SH-SY5Y (cell line): Measurements from ENCODE around the gene MALAT1.

ENCODE experiments used
- GATA2 ChIP-seq: IDR thresholded peaks from 2 replicates; pipeline ENCODE4 v1.6.1; 2011; ENCODE audit warnings: mild to moderate bottlenecking, low read depth, low read length
- GATA3 ChIP-seq: IDR thresholded peaks from 2 replicates; pipeline ENCODE4 v1.6.1; 2011; ENCODE audit warnings: low read depth, mild to moderate bottlenecking, low read length, moderate library complexity

MALAT1 gene

DNA sequence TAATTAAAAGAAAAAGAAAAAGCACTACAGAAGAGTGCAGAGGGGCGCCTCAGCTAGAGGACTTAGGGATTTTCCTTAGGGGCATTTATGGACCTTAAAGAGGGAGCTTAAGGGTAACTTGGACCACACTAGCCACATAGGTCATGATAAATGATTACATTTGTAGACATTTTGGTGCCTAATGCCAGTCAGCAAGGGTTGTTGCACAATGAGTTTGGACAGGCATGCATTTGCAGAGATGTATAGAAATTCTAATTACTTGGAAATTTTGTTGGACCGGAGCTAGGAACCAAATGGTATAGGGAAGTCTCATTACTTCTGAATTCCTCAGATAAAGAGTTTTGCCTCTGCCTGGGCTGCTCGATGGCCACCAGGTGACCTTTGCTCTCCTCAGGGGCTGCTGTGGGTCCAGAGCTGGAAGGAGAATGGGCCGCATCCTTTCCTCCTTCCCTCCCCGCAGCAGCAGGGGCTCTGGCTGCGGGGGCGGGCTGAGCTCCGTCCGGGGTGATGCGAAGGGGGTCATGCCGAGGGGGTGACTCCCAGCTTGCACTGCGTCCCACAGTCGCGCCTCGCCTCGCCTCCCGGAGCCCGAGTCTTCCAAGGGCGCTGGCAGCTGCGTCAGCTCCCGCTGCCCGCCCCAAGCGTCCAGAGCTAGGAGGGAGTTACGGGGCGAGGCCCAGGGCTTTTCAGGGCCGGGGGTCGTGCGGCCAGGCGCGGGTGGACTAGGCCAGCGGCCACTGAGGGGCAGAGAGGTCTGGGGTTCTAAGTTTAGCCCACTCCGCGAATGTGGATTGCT lies 20.3 kb upstream of the MALAT1 start:
- TF ChIP-seq GATA3 (no peak), GATA2 (no peak)

DNA sequence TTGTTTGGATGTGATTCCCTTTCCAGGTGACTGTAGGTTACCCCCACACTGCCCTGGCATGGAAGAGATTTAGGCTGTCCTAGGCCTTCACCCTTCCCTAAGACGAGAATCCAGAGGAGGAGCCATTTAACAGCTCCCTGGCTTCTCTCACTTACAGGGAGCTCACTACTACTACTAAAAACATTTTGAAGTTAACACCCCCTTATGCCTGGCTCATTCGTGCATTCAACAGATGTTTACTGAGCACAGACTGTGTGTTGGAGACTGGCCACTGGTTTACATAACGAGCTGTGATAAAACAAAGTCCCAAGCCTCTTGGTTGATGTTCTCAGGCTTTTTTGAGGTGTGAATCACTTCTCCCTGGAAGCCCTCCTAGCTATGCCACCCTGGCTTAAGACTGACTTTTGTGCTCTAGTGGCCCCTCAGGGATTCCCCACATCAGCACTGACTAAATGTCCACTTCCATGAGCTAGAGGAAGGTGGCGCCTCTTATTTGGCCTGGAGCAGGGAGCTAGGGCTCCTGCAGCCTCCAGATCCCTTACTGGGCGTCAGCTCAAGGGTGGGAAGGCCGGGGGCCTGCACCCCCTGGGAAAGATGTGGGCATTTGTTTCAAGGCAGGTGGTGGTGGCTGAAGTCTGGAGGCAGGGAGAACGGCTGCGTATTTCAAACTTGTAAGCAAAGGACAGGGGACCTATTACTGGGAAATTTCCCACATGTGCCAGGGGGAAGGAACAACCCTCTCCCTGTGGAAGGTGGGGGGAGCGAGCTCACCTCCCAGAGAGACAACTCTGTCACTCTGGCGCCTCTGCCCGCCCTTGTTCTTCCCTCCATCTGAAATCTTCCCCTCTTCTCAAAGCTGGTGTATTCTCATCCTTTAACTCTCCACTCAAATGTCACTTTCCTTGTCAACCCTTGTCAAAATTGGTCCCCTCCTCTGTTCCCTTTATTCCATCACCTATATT lies 19.4 kb upstream of the MALAT1 start:
- no peak for TF ChIP-seq GATA3
- TF ChIP-seq GATA2 = no peak

DNA sequence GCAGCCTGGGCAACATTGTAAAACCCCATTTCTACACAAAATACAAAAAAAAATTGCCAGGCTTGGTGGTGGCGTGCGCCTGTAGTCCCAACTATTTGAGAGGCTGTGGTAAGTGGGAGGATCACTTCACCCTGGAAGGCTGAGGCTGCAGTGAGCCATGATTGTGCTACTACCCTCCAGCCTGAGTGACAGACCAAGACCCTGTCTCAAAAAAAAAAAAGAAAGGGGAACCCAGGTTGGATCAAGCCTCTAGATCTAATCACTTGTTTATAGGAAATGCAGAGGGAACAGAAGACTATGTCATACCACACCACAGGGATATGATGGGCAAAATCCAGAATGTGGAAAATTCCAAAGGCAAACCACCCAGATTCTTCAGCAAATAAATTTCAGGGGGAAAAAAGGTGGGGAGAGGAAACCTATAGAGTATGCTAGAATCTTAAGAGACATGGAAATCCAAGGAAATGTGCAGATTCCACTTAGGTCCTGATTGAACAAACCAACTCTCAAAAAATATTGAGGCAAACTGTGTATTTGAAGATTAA lies 16.5 kb upstream of the MALAT1 start:
- TF ChIP-seq GATA2 (no peak), GATA3 (no peak)

DNA sequence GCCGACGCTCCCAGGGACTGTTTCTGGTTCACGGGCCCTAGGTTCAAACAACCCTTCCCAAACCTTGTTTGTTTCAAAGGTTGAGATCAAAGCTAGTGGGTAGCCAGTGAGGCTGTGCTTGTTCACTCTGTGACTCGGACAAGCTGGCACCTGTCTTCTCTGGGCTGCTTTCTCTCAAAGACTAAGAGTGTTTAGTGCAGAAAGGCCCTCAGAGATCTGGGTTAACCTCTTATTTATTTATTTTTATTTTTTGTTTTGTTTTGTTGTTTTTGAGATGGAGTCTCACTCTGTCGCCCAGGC lies 13.0 kb upstream of the MALAT1 start:
- TF ChIP-seq GATA3 = no peak
- TF ChIP-seq GATA2 = no peak

DNA sequence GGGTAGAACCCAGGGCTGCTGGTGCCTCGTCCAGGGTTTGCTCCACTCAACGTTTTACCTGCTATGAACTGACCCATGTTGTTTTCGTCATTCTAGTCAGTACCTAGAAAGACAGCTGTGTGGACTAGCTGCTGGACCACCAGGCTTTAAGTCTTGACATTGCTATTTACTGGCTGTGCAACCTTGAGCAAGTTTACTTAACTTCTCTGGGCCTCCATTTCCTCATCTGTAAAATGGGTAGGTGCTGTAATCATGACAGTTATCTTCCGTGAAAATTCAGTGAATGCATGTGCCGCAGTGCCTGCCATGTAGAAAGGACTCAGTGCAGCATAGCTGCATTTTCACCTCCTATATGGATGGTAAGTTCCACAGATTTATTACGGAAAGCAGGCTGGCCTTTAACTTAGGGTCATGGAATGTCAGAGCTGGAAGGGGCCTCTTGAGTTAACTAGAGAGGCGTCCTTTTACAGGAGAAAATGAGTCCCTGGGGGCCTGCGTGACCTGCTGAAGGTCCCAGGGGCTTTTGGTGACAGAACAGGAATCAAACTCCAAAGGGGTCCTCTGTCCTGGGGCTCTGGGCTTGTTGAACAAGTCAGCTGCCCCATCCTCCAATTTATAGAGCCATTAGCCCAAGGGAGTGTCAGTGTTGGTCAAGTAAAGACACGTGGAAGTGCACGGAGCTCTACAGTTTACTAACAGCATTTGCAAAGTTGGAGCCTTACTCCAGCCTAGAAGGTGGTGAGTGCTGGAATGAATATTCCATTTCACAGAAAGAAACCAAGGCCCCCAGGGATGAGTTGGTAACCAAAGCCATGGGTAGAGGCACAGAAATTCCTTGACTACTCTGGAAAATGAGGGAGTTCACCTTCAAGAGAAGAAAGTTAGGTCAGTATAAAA lies 12.0 kb upstream of the MALAT1 start:
- TF ChIP-seq GATA2 = no peak
- TF ChIP-seq GATA3 = no peak

DNA sequence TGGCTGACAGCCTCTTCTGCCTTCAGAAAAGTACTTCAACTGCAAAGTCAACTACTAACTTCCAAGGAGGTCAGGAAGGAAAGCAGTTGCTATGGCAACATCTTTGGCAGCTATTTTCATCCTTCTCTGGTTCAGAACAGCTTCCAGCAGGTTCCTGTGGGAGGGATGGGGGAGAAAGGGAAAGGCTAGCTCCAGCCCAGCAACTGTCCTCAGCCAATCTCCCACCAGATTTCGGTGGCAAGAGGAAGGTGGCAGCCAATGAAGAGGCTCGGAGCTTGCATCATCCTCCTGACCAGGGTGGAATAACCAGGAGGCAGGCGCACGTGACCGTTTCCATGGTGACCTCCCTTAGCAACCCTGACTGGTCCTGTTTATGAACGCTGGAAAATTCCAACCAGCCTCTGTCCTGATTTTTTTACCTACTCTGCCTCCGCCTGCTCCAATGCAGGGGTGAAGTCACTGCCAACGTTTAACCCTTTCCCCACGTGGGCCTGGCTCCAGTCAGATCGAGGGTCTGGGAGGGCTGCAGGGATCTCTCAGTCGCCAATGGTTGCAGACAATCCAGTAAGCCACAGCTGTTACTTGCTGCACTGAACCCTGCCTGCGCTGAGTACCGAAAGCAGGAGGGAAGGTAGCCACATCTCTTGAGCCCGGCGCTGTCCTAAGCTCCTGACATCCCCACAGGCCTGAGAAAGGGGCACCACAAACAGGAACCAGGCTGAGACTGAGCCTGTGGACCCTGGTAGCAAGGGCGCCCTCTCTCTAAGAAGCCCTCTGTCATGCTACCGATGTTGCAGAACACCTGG lies 11.2 kb upstream of the MALAT1 start:
- no peak for TF ChIP-seq GATA3
- TF ChIP-seq GATA2 = no peak

DNA sequence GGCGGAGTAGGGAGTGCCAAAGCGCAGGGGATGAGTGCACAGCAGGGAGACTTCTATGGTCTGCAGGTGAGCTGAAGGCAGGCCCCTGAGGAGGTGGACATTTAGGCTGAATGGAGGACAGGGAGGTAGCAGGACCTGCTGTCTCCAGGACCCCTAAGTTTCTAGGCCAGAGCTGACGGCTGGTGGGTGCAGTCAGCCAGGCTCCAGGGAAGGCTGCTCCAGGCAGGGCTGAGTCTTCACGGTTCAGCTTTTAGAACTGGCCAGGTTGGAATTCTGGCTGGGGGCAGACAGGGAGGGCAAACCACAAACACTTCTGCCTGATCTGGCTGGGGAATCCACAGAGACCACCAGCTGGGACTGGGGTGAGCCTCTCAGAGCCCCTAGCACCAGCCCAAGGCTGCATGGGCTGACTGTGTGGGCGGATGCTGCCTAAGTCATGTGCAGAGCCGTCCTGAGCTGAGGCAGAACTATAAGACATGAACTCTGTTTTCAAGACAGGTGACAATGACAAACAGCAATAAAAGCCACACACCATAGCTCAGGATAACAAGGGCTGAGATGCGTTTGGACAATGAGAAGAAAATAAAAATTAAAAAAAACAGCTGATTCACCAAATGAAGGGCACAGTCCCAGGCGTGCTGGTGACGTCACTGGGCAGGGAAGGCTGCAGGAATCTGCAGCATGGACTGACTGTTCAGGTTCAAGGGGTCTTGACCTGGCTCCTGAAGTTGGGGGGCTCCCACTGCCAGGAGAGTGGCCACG lies 10.4 kb upstream of the MALAT1 start:
- TF ChIP-seq GATA2 = no peak
- no peak for TF ChIP-seq GATA3

DNA sequence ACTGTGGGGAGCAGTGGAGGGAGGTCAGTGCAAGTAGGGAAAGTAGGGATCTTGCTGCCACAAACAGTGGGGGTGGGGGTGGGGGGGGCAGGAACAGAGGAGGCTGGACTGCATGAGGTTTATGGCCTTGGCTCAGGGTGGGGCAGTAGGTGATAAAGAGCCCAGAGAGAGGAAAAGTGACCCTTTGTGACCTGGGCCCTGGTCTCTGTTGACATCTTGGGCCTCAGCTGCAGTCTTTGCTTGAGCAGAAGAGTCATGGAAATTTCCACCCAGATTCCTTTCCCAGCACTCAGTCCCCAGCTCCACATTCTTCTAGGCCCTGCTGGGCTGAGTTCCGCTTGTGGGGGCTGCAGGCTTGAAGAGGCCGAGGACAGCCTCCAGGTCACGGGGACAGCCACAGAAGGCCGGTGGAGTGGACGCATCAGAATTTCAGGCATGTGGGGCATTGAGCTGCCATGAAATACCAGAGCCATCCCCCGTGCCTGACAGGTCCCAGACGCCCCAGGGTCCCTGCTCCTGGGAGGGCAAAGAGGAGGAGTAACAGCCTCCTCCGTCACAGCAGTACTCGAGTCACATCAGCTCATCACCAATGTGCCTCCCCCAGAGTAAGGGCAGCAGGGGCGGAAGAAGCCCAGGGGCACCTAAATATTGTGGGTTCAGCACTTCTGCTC lies 9.7 kb upstream of the MALAT1 start:
- TF ChIP-seq GATA2 = no peak
- TF ChIP-seq GATA3 = no peak

DNA sequence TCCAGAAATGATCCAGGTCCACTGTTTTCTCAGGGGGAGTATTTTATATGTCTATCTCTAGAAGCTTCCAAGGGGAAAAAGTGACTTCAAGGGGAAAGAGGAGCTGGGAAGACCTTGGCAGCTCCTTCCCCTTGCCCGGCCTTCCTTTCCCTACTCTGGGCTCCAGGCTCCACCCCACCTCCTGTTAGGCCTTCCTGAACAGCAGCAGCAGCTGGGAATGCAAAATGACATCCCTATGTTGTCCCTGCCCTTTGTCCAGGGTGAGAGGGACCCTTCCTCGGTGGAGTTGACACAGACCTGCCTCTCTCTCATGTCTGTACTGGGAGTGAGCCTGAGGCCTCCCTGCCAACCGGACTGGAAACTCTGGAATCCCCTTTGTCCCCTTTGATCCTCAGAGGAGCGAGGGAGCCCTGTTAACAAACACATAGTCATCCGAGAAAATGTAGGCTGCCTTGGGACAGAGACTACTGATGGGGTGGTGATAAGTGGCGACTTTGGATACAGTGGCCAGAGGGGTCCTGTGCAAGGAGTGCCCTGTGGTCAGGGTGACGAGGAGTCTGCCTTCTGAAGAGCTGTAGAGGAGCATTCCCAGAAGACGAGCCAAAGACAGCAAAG lies 9.0 kb upstream of the MALAT1 start:
- TF ChIP-seq GATA2 (no peak), GATA3 (no peak)

DNA sequence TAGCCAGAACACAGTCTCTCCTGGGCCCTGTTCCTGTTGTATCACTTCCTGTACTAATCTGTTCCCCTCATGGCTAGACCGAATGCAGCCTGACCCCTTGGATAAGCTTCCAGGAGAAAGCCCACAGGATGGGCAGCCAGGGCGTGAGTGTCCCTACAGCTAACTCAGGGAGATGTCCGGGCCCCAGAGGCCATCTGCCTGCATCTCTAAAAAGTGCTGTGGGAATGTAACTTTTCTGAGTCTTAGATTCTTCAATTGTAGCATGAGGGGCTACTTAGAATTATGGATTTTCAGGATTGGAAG lies 7.7 kb upstream of the MALAT1 start:
- TF ChIP-seq GATA2 (no peak), GATA3 (no peak)

DNA sequence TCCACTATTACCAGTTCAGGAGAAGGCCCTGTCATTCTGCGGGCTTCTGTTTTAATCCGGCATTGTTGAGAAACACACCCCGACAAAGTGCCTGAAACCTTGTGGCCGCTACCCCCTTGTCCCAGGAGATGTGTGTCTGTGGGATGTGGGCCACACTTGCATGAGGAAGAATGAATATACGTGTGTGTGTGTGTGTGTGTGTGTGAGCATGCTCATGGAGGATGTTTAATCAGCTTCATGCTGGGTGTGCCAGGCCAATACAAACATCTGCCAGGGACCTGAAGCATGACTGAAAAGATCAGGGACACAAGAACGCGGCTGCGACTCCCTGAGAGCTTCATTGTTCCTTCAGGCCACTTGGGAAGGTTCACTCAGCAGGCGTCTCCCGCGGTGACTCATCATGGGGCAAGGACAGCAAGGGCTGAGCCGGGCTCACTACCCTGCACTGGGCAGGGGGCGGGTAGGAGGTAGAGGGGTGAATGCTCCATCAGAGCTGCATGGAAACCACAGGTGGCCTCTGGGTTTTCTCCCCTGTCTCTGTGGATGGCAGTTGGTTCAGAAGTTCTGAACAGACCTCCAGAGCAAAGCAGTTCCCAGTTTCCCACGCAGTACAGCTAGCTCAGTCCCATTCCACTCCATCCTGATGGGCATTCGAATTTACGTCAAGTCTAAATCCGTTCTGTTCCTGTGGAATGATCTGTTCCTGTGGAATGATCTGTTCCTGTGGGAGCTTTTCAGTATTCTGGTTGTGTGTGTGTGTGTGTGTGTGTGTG lies 7.0 kb upstream of the MALAT1 start:
- TF ChIP-seq GATA2 (no peak), GATA3 (no peak)

DNA sequence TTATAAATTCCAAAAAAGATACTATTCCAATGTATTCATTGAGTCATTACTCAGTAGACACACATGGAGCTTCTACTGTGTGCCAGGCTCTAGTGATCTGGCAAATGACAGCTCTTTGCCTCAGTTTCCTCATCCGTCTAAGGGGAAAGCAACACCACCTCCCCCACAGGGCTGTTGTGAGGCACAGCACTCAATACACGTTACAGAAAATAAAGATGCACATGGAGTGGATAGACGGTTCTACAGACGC lies 6.5 kb upstream of the MALAT1 start:
- TF ChIP-seq GATA3 = no peak
- no peak for TF ChIP-seq GATA2
